GM18519 (cell line): Measurements from ENCODE around the gene MSTO1.
"Not testable (repeated sequence)": the region's sequence is repeated elsewhere in the genome, so short reads cannot be mapped to it uniquely, and the experiment has no call there.

Experiments used
- ATAC-seq: cut with Tn5 transposase; IDR thresholded peaks from one replicate; pipeline ENCODE4 v1.9.1; 2021; ENCODE audit warnings: mild to moderate bottlenecking, moderate library complexity; ENCODE audit not compliant: unreplicated experiment, low FRiP score

Gene MSTO1

GRCh38 chr1:155609515-155610256 is at the start of gene MSTO1:
MSTO1 (plus strand) TSS chr1:155610218; CDS start chr1:155610249, 31 bp downstream.
- ATAC-seq = peak; percentile 64

GRCh38 chr1:155561779-155562580 is 48.0 kb upstream of the MSTO1 start:
- ATAC-seq = peak; percentile 4

- peak; percentile 47 for ATAC-seq
These were observed 47.2 kb upstream of the MSTO1 start, which contains the start of gene ASH1L for GRCh38 chr1:155562581-155563376. ASH1L (minus strand) TSS chr1:155562803; CDS start chr1:155521519, 41,284 bp downstream.

- ATAC-seq = not testable (repeated sequence)
These were observed 46.5 kb upstream of the MSTO1 start for GRCh38 chr1:155563377-155564022.

- no peak for ATAC-seq
These were observed 39.9 kb upstream of the MSTO1 start for GRCh38 chr1:155569988-155570592.

- ATAC-seq = no peak
These were observed 39.4 kb upstream of the MSTO1 start for GRCh38 chr1:155570593-155570990.

GRCh38 chr1:155574077-155574476 is 35.9 kb upstream of the MSTO1 start:
- no peak for ATAC-seq

GRCh38 chr1:155575608-155576007 is 34.4 kb upstream of the MSTO1 start:
- not testable (repeated sequence) for ATAC-seq

GRCh38 chr1:155583846-155584245 is 26.2 kb upstream of the MSTO1 start:
- not testable (repeated sequence) for ATAC-seq

- not testable (repeated sequence) for ATAC-seq
These were observed 20.7 kb upstream of the MSTO1 start for GRCh38 chr1:155589282-155589681.

- not testable (repeated sequence) for ATAC-seq
These were observed 19.3 kb upstream of the MSTO1 start for GRCh38 chr1:155590516-155591247.

- no peak for ATAC-seq
These were observed 18.2 kb upstream of the MSTO1 start for GRCh38 chr1:155591770-155592169.

- not testable (repeated sequence) for ATAC-seq
These were observed 14.0 kb upstream of the MSTO1 start for GRCh38 chr1:155595877-155596474.

GRCh38 chr1:155596864-155597263 is 13.2 kb upstream of the MSTO1 start:
- ATAC-seq = no peak

- ATAC-seq = no peak
These were observed 11.1 kb upstream of the MSTO1 start for GRCh38 chr1:155598842-155599331.

- ATAC-seq = not testable (repeated sequence)
These were observed 10.0 kb upstream of the MSTO1 start for GRCh38 chr1:155599828-155600572.

- ATAC-seq = no peak
These were observed 2.3 kb upstream of the MSTO1 start for GRCh38 chr1:155607708-155608107.

- ATAC-seq = no peak
These were observed 1.2 kb upstream of the MSTO1 start for GRCh38 chr1:155608888-155609225.
